CD14-positive monocyte (primary cell): ENCODE results near the gene LCE3B. TPM values are rescaled to one million over a fixed set of nuclear protein-coding genes. Genes with fewer than 3 reads are reported as not detected.
"Not testable (repeated sequence)": the region's sequence is repeated elsewhere in the genome, so short reads cannot be mapped to it uniquely, and the experiment has no call there.

ENCODE experiments used
- DNase-seq, 3 donors: peaks; one replicate each; pipeline ENCODE4 v3.0.0-alpha.2; 2011 to 2022
- H2AFZ ChIP-seq: 2 replicates; pipeline ENCODE4 v1.6.0; 2012; ENCODE audit warnings: mild to moderate bottlenecking, low read depth, low read length, inconsistent platforms; ENCODE audit not compliant: insufficient read depth, poor library complexity, severe bottlenecking
- H3K27ac ChIP-seq, 2 donors: 1 replicate in 1 of 2; 2 replicates in 1 of 2; pipeline ENCODE4 v1.5.1; 2012 to 2013; ENCODE audit warnings: low read length in 2 of 2, control low read depth in 1 of 2, inconsistent platforms in 1 of 2, low read depth in 1 of 2, mild to moderate bottlenecking in 1 of 2
- H3K27me3 ChIP-seq, 2 donors: one replicate each; pipeline versions ENCODE4 v1.6.0 to v1.6.1; 2011 to 2013; ENCODE audit warnings: low read length in 2 of 2; ENCODE audit not compliant: control insufficient read depth in 2 of 2, insufficient read depth in 2 of 2
- H3K36me3 ChIP-seq, 2 donors: replicated peaks in 1 of 2; 1 replicate in 1 of 2; 2 replicates in 1 of 2; pipeline versions ENCODE4 v1.5.1 to v1.6.1; 2012 to 2013; ENCODE audit warnings: low read length in 2 of 2, control low read depth in 1 of 2, inconsistent platforms in 1 of 2, mild to moderate bottlenecking in 1 of 2; ENCODE audit not compliant: insufficient read depth in 2 of 2, control insufficient read depth in 1 of 2
- H3K4me1 ChIP-seq, 2 donors: 1 replicate in 1 of 2; 2 replicates in 1 of 2; pipeline versions ENCODE4 v1.5.1 to v1.6.1; 2012 to 2013; ENCODE audit warnings: low read length in 2 of 2, control low read depth in 1 of 2, inconsistent platforms in 1 of 2, mild to moderate bottlenecking in 1 of 2, moderate library complexity in 1 of 2; ENCODE audit not compliant: insufficient read depth in 2 of 2, control insufficient read depth in 1 of 2
- H3K4me2 ChIP-seq: replicated peaks from 2 replicates; pipeline ENCODE3; 2012; ENCODE audit warnings: low read length, moderate library complexity, mild to moderate bottlenecking; ENCODE audit not compliant: poor library complexity, severe bottlenecking; ENCODE audit errors: extremely low read depth
- H3K4me3 ChIP-seq, 3 experiments: fragments of 200-600 bp in 1 of 3; sonication (generic) in 1 of 3; replicated peaks in 1 of 3; 1 replicate in 2 of 3; 2 replicates in 1 of 3; pipeline ENCODE4 v1.5.1; 2011 to 2013; ENCODE audit warnings: low read length in 3 of 3, mild to moderate bottlenecking in 3 of 3, control low read depth in 2 of 3, low read depth in 2 of 3, inconsistent platforms in 1 of 3, moderate library complexity in 1 of 3
- H3K79me2 ChIP-seq: 2 replicates; pipeline ENCODE4 v1.6.0; 2012; ENCODE audit warnings: mild to moderate bottlenecking, control low read depth, inconsistent platforms, low read length, moderate library complexity; ENCODE audit not compliant: insufficient read depth
- H3K9ac ChIP-seq: 2 replicates; pipeline ENCODE4 v1.6.0; 2017; ENCODE audit warnings: low read length, mild to moderate bottlenecking; ENCODE audit not compliant: insufficient read depth, poor library complexity, severe bottlenecking
- H3K9me3 ChIP-seq, 2 donors: replicated peaks in 1 of 2; 1 replicate in 1 of 2; 2 replicates in 1 of 2; pipeline versions ENCODE4 v1.5.1 to v1.6.1; 2012 to 2013; ENCODE audit warnings: low read length in 2 of 2, control low read depth in 1 of 2; ENCODE audit not compliant: control insufficient read depth in 1 of 2, insufficient read depth in 1 of 2
- H4K20me1 ChIP-seq: 2 replicates; pipeline ENCODE4 v1.6.0; 2012; ENCODE audit warnings: mild to moderate bottlenecking, low read length, control low read depth, moderate library complexity; ENCODE audit not compliant: insufficient read depth
- H3K27ac Mint-ChIP-seq, 7 donors: one replicate each; pipeline ENCODE4 v1.8.0; 2020; ENCODE audit warnings: mild to moderate bottlenecking in 7 of 7, mixed read lengths in 7 of 7, moderate library complexity in 6 of 7, inconsistent platforms in 2 of 7
- H3K27me3 Mint-ChIP-seq, 3 donors: one replicate each; pipeline ENCODE4 v1.8.0; 2021 to 2022; ENCODE audit warnings: low read depth in 3 of 3, mild to moderate bottlenecking in 3 of 3, mixed read lengths in 3 of 3, moderate library complexity in 3 of 3, inconsistent platforms in 1 of 3
- H3K36me3 Mint-ChIP-seq, 2 donors: one replicate each; pipeline ENCODE4 v1.8.0; 2020; ENCODE audit warnings: mixed read lengths in 2 of 2, inconsistent platforms in 1 of 2, mild to moderate bottlenecking in 1 of 2
- H3K4me1 Mint-ChIP-seq: one replicate; pipeline ENCODE4 v1.8.0; 2020; ENCODE audit warnings: mild to moderate bottlenecking, mixed read lengths
- H3K4me3 Mint-ChIP-seq, 2 donors: one replicate each; pipeline ENCODE4 v1.8.0; 2020; ENCODE audit warnings: mild to moderate bottlenecking in 2 of 2, mixed read lengths in 2 of 2, moderate library complexity in 1 of 2
- H3K9me3 Mint-ChIP-seq, 7 donors: one replicate each; pipeline ENCODE4 v1.8.0; 2020 to 2022; ENCODE audit warnings: mixed read lengths in 7 of 7, mild to moderate bottlenecking in 6 of 7, moderate library complexity in 6 of 7, inconsistent platforms in 2 of 7
- WGBS: methylation state at CpG from one replicate; pipeline ENCODE4 v1.1.5; 2013; ENCODE audit warnings: missing lambda C conversion rate; ENCODE audit not compliant: insufficient coverage; 5-methylcytosine and 5-hydroxymethylcytosine counted together
- intact Hi-C, 2 donors: fragments of 100-400 bp; cut with micrococcal nuclease; formaldehyde crosslinking; loops; one replicate each; pipeline versions ENCODE4 v1.15.0 to v1.15.1; 2023
- polyA plus RNA-seq, 3 donors: library from polyadenylated mRNA; depleted of rRNA in 1 of 3; unstranded in 2 of 3; stranded (reverse) in 1 of 3; fragments of 300-500 nt in 2 of 3; fragments of >200 nt in 1 of 3; fragmentation: Illumina TruSeq in 2 of 3; gene quantifications; 1 replicate in 2 of 3; 2 replicates in 1 of 3; pipeline ENCODE4 v1.2.3, GENCODE V29; 2012 to 2021
- TF ChIP-seq, protein P1 (sequence below): fragments of 200-600 bp; IDR thresholded peaks from one replicate; pipeline ENCODE4 v1.8.0; 2022; ENCODE audit warnings: antibody characterized with exemption, mild to moderate bottlenecking

Gene LCE3B
- polyA plus RNA-seq, 3 donors, result not detected

DNA sequence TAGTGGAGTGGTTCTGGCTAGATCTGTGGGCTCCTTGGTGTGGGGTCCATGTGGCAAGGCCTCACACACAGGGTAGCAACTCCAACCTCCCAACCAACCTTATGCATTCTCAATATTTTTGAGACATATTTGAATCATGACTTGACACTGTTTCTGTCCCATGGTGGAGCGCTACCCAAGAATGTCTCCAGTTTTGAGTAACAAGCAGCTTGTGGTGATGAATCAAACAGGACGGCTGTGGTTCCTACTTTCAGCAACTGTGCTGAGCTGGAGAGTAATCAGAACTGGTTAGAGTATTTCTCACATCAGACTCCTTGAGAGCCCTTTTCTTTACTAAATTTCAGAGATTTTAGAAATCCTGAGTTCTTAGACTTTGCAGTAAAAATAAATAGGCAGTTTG, 36.4 kb upstream of the LCE3B start:
- Histone ChIP-seq H3K27me3 (no peaks in the 10 kb centered on the region), H3K36me3 (no peaks in the 10 kb centered on the region), H2AFZ (no peak overlapping the region), H3K4me1 (no peaks in the 10 kb centered on the region), H4K20me1 (no peaks in the 10 kb centered on the region), H3K4me2 (no peak overlapping the region), H3K27ac (no peak overlapping the region), H3K4me3 (no peak overlapping the region), H3K79me2 (no peaks in the 10 kb centered on the region), H3K9me3 (no peaks in the 10 kb centered on the region), H3K9ac (no peak overlapping the region)
- Mint-ChIP-seq H3K4me3 (no peak overlapping the region), H3K36me3 (no peaks in the 10 kb centered on the region), H3K4me1 (no peaks in the 10 kb centered on the region), H3K27me3 (peaks cover 4 to 11% (median 6%) of the 10 kb centered on the region in 3 donors), H3K9me3 (peaks cover 0 to 7% (median under 1%) of the 10 kb centered on the region in 7 donors), H3K27ac (no peak overlapping the region)
- DNase-seq, result no peak
- WGBS, result no CpG with 5 or more reads among the region's 2 CpGs
- TF ChIP-seq, protein P1, sequence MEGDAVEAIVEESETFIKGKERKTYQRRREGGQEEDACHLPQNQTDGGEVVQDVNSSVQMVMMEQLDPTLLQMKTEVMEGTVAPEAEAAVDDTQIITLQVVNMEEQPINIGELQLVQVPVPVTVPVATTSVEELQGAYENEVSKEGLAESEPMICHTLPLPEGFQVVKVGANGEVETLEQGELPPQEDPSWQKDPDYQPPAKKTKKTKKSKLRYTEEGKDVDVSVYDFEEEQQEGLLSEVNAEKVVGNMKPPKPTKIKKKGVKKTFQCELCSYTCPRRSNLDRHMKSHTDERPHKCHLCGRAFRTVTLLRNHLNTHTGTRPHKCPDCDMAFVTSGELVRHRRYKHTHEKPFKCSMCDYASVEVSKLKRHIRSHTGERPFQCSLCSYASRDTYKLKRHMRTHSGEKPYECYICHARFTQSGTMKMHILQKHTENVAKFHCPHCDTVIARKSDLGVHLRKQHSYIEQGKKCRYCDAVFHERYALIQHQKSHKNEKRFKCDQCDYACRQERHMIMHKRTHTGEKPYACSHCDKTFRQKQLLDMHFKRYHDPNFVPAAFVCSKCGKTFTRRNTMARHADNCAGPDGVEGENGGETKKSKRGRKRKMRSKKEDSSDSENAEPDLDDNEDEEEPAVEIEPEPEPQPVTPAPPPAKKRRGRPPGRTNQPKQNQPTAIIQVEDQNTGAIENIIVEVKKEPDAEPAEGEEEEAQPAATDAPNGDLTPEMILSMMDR, result no peak
- intact Hi-C loops, result loop anchor here in 1 of 2 donors (10.0 kb wide), 1 partner anchor 48 kb away; the partner anchor contains the start of gene LCE3A

DNA sequence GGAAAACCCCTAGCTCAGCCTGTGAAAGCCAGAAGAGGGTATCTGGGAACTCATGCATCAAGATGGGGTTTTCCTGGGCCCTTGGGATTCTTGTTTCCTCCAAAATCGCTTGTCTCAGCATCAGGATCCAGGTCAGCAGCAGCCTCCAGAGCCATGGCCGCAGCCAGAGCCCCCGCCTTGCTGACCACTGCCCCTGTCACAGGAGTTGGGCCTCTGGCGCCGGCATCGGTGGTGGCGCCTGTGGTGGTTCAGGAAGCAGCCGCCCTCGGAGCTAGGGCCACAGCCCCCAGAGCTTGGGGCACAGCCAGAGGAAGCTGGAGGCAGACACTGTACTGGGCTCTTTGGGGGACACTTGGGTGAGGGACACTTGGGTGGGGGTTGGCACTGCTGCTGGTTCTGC, 34.1 kb upstream of the LCE3B start:
- not testable (repeated sequence) for H3K4me3 ChIP-seq, H3K27ac ChIP-seq, H3K9ac ChIP-seq, H3K9me3 ChIP-seq, H3K4me3 Mint-ChIP-seq, H2AFZ ChIP-seq, H3K79me2 ChIP-seq, H3K4me2 ChIP-seq, H3K27me3 ChIP-seq, H3K9me3 Mint-ChIP-seq, H4K20me1 ChIP-seq, H3K36me3 Mint-ChIP-seq, H3K4me1 Mint-ChIP-seq, H3K4me1 ChIP-seq, H3K36me3 ChIP-seq, H3K27ac Mint-ChIP-seq, H3K27me3 Mint-ChIP-seq, DNase-seq
- 97% methylated on average over 3 of the region's 9 CpGs for WGBS
- intact Hi-C loops, result loop anchor here in 1 of 2 donors (10.0 kb wide), 1 partner anchor 45 kb away; the partner anchor contains the start of gene LCE3A
